Lung (tissue), 12 donors: ENCODE results near the gene NABP1. TPM values are rescaled to one million over a fixed set of nuclear protein-coding genes. Genes with fewer than 3 reads are reported as not detected.

ENCODE experiments used
- ATAC-seq: fragments of 200-7000 bp; cut with Tn5 transposase; one replicate; pipeline ENCODE4 v1.9.1; 2020; ENCODE audit warnings: moderate number of reproducible peaks; ENCODE audit not compliant: insufficient read depth, low FRiP score
- DNase-seq, 3 donors: peaks; one replicate each; pipeline ENCODE4 v3.0.0-alpha.2; 2013 to 2017
- H3K27ac ChIP-seq, 2 donors: one replicate each; pipeline ENCODE4 v1.5.1; 2013; ENCODE audit warnings: mild to moderate bottlenecking in 2 of 2, moderate library complexity in 2 of 2, control low read depth in 1 of 2, inconsistent platforms in 1 of 2, low read depth in 1 of 2, low read length in 1 of 2
- H3K27me3 ChIP-seq, 3 donors: one replicate each; pipeline ENCODE4 v1.5.1; 2013; ENCODE audit warnings: low read length in 2 of 3; ENCODE audit not compliant: control insufficient read depth in 3 of 3, insufficient read depth in 3 of 3
- H3K36me3 ChIP-seq, 4 donors: one replicate each; pipeline ENCODE4 v1.5.1; 2013; ENCODE audit warnings: low read length in 4 of 4, mild to moderate bottlenecking in 1 of 4, moderate library complexity in 1 of 4; ENCODE audit not compliant: control insufficient read depth in 4 of 4, insufficient read depth in 4 of 4
- H3K4me1 ChIP-seq, 5 donors: one replicate each; pipeline ENCODE4 v1.5.1; 2013; ENCODE audit warnings: low read length in 5 of 5, mild to moderate bottlenecking in 2 of 5, moderate library complexity in 1 of 5; ENCODE audit not compliant: control insufficient read depth in 5 of 5, insufficient read depth in 5 of 5
- H3K4me3 ChIP-seq: one replicate; pipeline ENCODE4 v1.5.1; 2013; ENCODE audit warnings: mild to moderate bottlenecking, control low read depth, moderate library complexity
- H3K9ac ChIP-seq, 2 donors: one replicate each; pipeline ENCODE4 v1.5.1; 2013; ENCODE audit warnings: low read length in 2 of 2, control low read depth in 1 of 2; ENCODE audit not compliant: insufficient read depth in 1 of 2
- H3K9me3 ChIP-seq, 4 donors: one replicate each; pipeline ENCODE4 v1.5.1; 2013; ENCODE audit warnings: low read length in 3 of 4, mild to moderate bottlenecking in 1 of 4, moderate library complexity in 1 of 4; ENCODE audit not compliant: control insufficient read depth in 4 of 4, insufficient read depth in 3 of 4
- CTCF ChIP-seq: IDR thresholded peaks from 2 replicates; pipeline ENCODE4 v1.5.1; 2012; ENCODE audit warnings: mild to moderate bottlenecking; ENCODE audit errors: control extremely low read depth, extremely low read depth
- WGBS, 2 donors: extraction: QIAGEN DNeasy Blood & Tissue Kit; methylation state at CpG; one replicate each; pipeline ENCODE4 v1.1.7; 2013; 5-methylcytosine and 5-hydroxymethylcytosine counted together
- polyA plus RNA-seq, 2 donors: library from polyadenylated mRNA; stranded (reverse); fragments of 200-250 nt; gene quantifications; one replicate each; pipeline ENCODE4 v1.2.1, GENCODE V29; 2013
- total RNA-seq, 2 donors: library from RNA; depleted of rRNA in 1 of 2; stranded (reverse); fragments of >200 nt in 1 of 2; gene quantifications; one replicate each; pipeline ENCODE4 v1.2.1, GENCODE V29; 2014 to 2021
- donor health status: control.
- donor health status: control.
- donor health status: Bipolar disorder and iron deficiency.
- donor health status: healthy.
- donor health status: DM: yes; HTN: yes; CAD: no.

NABP1 gene
- total and polyA plus RNA-seq, 4 donors: 22.5 to 66.3 (median 49.1) TPM

GRCh38 chr2:191707542-191707941 lies 29.6 kb downstream of the NABP1 start:
- WGBS, 2 donors: 92 to 95% methylated on average over 2 of the region's 2 CpGs
- Histone ChIP-seq H3K4me1 (no peaks in the 10 kb centered on the region), H3K27ac (no peak overlapping the region), H3K27me3 (no peaks in the 10 kb centered on the region), H3K4me3 (no peak overlapping the region), H3K9me3 (no peaks in the 10 kb centered on the region), H3K36me3 (no peaks in the 10 kb centered on the region), H3K9ac (no peak overlapping the region)
- no peak for ATAC-seq
- DNase-seq: no peak
- TF ChIP-seq CTCF: no peak

- ATAC-seq (no peak), DNase-seq (no peak)
- Histone ChIP-seq H3K27ac (no peak overlapping the region), H3K27me3 (no peaks in the 10 kb centered on the region), H3K4me1 (peaks cover 0 to 11% (median 0%) of the 10 kb centered on the region in 5 donors), H3K4me3 (no peak overlapping the region), H3K9me3 (peaks cover 0 to 1% (median 0%) of the 10 kb centered on the region in 4 donors), H3K9ac (no peak overlapping the region), H3K36me3 (no peaks in the 10 kb centered on the region)
- WGBS, 2 donors: 94 to 97% methylated on average over 1 of the region's 1 CpG
- TF ChIP-seq CTCF: no peak
These were observed 32.5 kb downstream of the NABP1 start for GRCh38 chr2:191710411-191710900.

GRCh38 chr2:191711621-191712020 lies 33.7 kb downstream of the NABP1 start:
- Histone ChIP-seq H3K27ac (no peak overlapping the region), H3K9ac (no peak overlapping the region), H3K27me3 (no peaks in the 10 kb centered on the region), H3K36me3 (no peaks in the 10 kb centered on the region), H3K4me1 (peaks cover 0 to 12% (median 0%) of the 10 kb centered on the region in 5 donors), H3K9me3 (peaks cover 0 to 1% (median 0%) of the 10 kb centered on the region in 4 donors), H3K4me3 (no peak overlapping the region)
- WGBS, 2 donors: 91 to 93% methylated on average over 2 of the region's 2 CpGs
- DNase-seq (no peak), ATAC-seq (no peak)
- TF ChIP-seq CTCF: no peak

- no peak for ATAC-seq
- no peak overlapping the region for H3K4me3 ChIP-seq
- H3K9ac ChIP-seq: no peak overlapping the region
- H3K27ac ChIP-seq: no peak overlapping the region
- peaks cover 0 to 12% (median 0%) of the 10 kb centered on the region in 5 donors for H3K4me1 ChIP-seq
- no peaks in the 10 kb centered on the region for H3K36me3 ChIP-seq
- no peaks in the 10 kb centered on the region for H3K27me3 ChIP-seq
- peaks cover 0 to 1% (median 0%) of the 10 kb centered on the region in 4 donors for H3K9me3 ChIP-seq
- 45 to 91% methylated on average over 1 of the region's 1 CpG for WGBS, 2 donors
- no peak for DNase-seq
- TF ChIP-seq CTCF: no peak
These were observed 35.9 kb downstream of the NABP1 start for GRCh38 chr2:191713837-191714236.
